CD8-positive, alpha-beta memory T cell (primary cell): ENCODE data around the gene ALDH8A1. TPM values are rescaled to one million over a fixed set of nuclear protein-coding genes. Genes with fewer than 3 reads are reported as not detected.
A peak's percentile ranks its signal among the peaks of the same experiment; 100 is the strongest.

Source experiments
- CTCF ChIA-PET: fragments of 350-600 bp; sonication (Branson Sonifier 250); formaldehyde crosslinking; loops from one replicate; lab custom pipeline; 2021; ENCODE audit warnings: antibody characterized with exemption; lab: Charles Lee
- POLR2A ChIA-PET: fragments of 350-600 bp; sonication (Branson Sonifier 250); formaldehyde crosslinking; loops from one replicate; lab custom pipeline; 2021; ENCODE audit warnings: antibody characterized with exemption; lab: Charles Lee
- DNase-seq, 5 donors: peaks; one replicate each; pipeline versions ENCODE4 v3.0.0 to v3.0.0-alpha.2; 2020 to 2022; ENCODE audit warnings: mixed read lengths in 1 of 5
- H3K27ac ChIP-seq: one replicate; pipeline ENCODE4 v1.7.0; 2013; ENCODE audit warnings: low read depth, mild to moderate bottlenecking, low read length, moderate library complexity
- H3K27me3 ChIP-seq: 2 replicates; pipeline ENCODE4 v1.7.0; 2013; ENCODE audit warnings: low read length, mild to moderate bottlenecking; ENCODE audit not compliant: insufficient read depth, poor library complexity, severe bottlenecking
- H3K36me3 ChIP-seq: 2 replicates; pipeline ENCODE4 v1.7.0; 2013; ENCODE audit warnings: mild to moderate bottlenecking, low read length, moderate library complexity; ENCODE audit not compliant: insufficient read depth
- H3K4me1 ChIP-seq: 2 replicates; pipeline ENCODE4 v1.7.0; 2013; ENCODE audit warnings: mild to moderate bottlenecking, low read length, moderate library complexity; ENCODE audit not compliant: insufficient read depth
- H3K4me3 ChIP-seq: 2 replicates; pipeline ENCODE4 v1.7.0; 2013; ENCODE audit warnings: mild to moderate bottlenecking, low read length
- H3K9me3 ChIP-seq: 2 replicates; pipeline ENCODE4 v1.7.0; 2013; ENCODE audit warnings: mild to moderate bottlenecking, low read length
- H3K27ac Mint-ChIP-seq, 8 donors: one replicate each; pipeline ENCODE4 v1.8.0; 2020 to 2021; ENCODE audit warnings: mixed read lengths in 8 of 8, mild to moderate bottlenecking in 6 of 8, inconsistent platforms in 3 of 8, moderate library complexity in 3 of 8
- H3K27me3 Mint-ChIP-seq, 2 donors: one replicate each; pipeline ENCODE4 v1.8.0; 2020 to 2021; ENCODE audit warnings: mixed read lengths in 2 of 2, mild to moderate bottlenecking in 1 of 2, moderate library complexity in 1 of 2
- H3K36me3 Mint-ChIP-seq, 3 donors: one replicate each; pipeline ENCODE4 v1.8.0; 2020 to 2021; ENCODE audit warnings: mixed read lengths in 3 of 3, inconsistent platforms in 1 of 3, mild to moderate bottlenecking in 1 of 3
- H3K4me1 Mint-ChIP-seq, 3 donors: one replicate each; pipeline ENCODE4 v1.8.0; 2020 to 2021; ENCODE audit warnings: mixed read lengths in 3 of 3, inconsistent platforms in 1 of 3, mild to moderate bottlenecking in 1 of 3
- H3K4me3 Mint-ChIP-seq, 7 donors: one replicate each; pipeline ENCODE4 v1.8.0; 2020 to 2021; ENCODE audit warnings: mixed read lengths in 7 of 7, mild to moderate bottlenecking in 6 of 7, moderate library complexity in 4 of 7, inconsistent platforms in 2 of 7
- H3K9me3 Mint-ChIP-seq, 5 donors: one replicate each; pipeline ENCODE4 v1.8.0; 2020 to 2022; ENCODE audit warnings: mixed read lengths in 5 of 5, mild to moderate bottlenecking in 3 of 5, moderate library complexity in 2 of 5, inconsistent platforms in 1 of 5
- polyA plus RNA-seq: library from polyadenylated mRNA; unstranded; fragments of 300-500 nt; fragmentation: Illumina TruSeq; gene quantifications from one replicate; pipeline ENCODE4 v1.2.3, GENCODE V29; 2021
- total RNA-seq, 2 experiments: library from RNA; stranded (reverse); gene quantifications; one replicate each; pipeline ENCODE4 v1.2.3, GENCODE V29; 2021

Gene ALDH8A1
- total and polyA plus RNA-seq, 3 experiments from 2014 or later, result 0.08 to 0.85 (median 0.82) TPM

- H3K4me3 ChIP-seq, result no peak overlapping the region
- Mint-ChIP-seq H3K36me3 (peaks cover 0 to 8% (median 1%) of the 10 kb centered on the region in 3 donors), H3K4me1 (peaks cover 17 to 21% (median 20%) of the 10 kb centered on the region in 3 donors), H3K4me3 (peak overlapping the region in 2 of 7 donors; percentile 22 to 30), H3K27me3 (peaks cover 1 to 4% of the 10 kb centered on the region in 2 donors), H3K9me3 (peaks cover 0 to 3% (median 0%) of the 10 kb centered on the region in 5 donors), H3K27ac (peak overlapping the region in 1 of 8 donors; percentile 86)
- no peaks in the 10 kb centered on the region for H3K27me3 ChIP-seq
- H3K36me3 ChIP-seq, result no peaks in the 10 kb centered on the region
- ChIA-PET POLR2A (no interaction called here), CTCF (interaction anchor here (1.5 kb wide), 2 partner anchors 8 to 234 kb away, joined by 3 to 4 read pairs; no protein-coding TSS in a partner anchor)
- no peaks in the 10 kb centered on the region for H3K9me3 ChIP-seq
- peaks cover 4% of the 10 kb centered on the region for H3K4me1 ChIP-seq
- no peak overlapping the region for H3K27ac ChIP-seq
- DNase-seq, result no peak
Observed at GRCh38 chr6:134875367-134875766, 74.5 kb downstream of the ALDH8A1 start.

GRCh38 chr6:134873500-134874388 lies 76.2 kb downstream of the ALDH8A1 start:
- Mint-ChIP-seq H3K27me3 (peaks cover 0 to 1% of the 10 kb centered on the region in 2 donors), H3K4me1 (peaks cover 17 to 21% (median 20%) of the 10 kb centered on the region in 3 donors), H3K4me3 (peak overlapping the region; percentile 20 to 87 (median 72)), H3K36me3 (peaks cover 0 to 8% (median 1%) of the 10 kb centered on the region in 3 donors), H3K27ac (peak overlapping the region in 5 of 8 donors; percentile 43 to 90 (median 72)), H3K9me3 (peaks cover 0 to 3% (median 0%) of the 10 kb centered on the region in 5 donors)
- H3K9me3 ChIP-seq, result no peaks in the 10 kb centered on the region
- ChIA-PET POLR2A (no interaction called here), CTCF (interaction anchor here (1.5 kb wide), 1 partner anchor 9 kb away, joined by 4 read pairs; no protein-coding TSS in a partner anchor)
- H3K36me3 ChIP-seq, result no peaks in the 10 kb centered on the region
- no peak overlapping the region for H3K27ac ChIP-seq
- peak in 2 of 5 donors; percentile 4 to 10 for DNase-seq
- H3K27me3 ChIP-seq, result no peaks in the 10 kb centered on the region
- H3K4me3 ChIP-seq, result peak overlapping the region; percentile 11
- peaks cover 4% of the 10 kb centered on the region for H3K4me1 ChIP-seq

- CTCF ChIA-PET, result interaction anchor here (0.6 kb wide), 1 partner anchor 8 kb away, joined by 3 read pairs; no protein-coding TSS in a partner anchor
- peaks cover 4% of the 10 kb centered on the region for H3K4me1 ChIP-seq
- H3K36me3 ChIP-seq, result no peaks in the 10 kb centered on the region
- no peak for DNase-seq
- Mint-ChIP-seq H3K9me3 (peaks cover 0 to 3% (median 0%) of the 10 kb centered on the region in 5 donors), H3K27ac (no peak overlapping the region), H3K36me3 (peaks cover 0 to 8% (median 1%) of the 10 kb centered on the region in 3 donors), H3K27me3 (peaks cover 0 to 1% of the 10 kb centered on the region in 2 donors), H3K4me3 (peak overlapping the region in 1 of 7 donors; percentile 61), H3K4me1 (peaks cover 17 to 21% (median 20%) of the 10 kb centered on the region in 3 donors)
- no peaks in the 10 kb centered on the region for H3K27me3 ChIP-seq
- H3K9me3 ChIP-seq, result no peaks in the 10 kb centered on the region
- no peak overlapping the region for H3K4me3 ChIP-seq
- no peak overlapping the region for H3K27ac ChIP-seq
- POLR2A ChIA-PET, result interaction anchor here (0.7 kb wide), 1 partner anchor 1734 kb away, joined by 3 read pairs; no protein-coding TSS in a partner anchor
Observed at GRCh38 chr6:134870677-134871498, 79.0 kb downstream of the ALDH8A1 start.

- no peaks in the 10 kb centered on the region for H3K9me3 Mint-ChIP-seq
- H3K36me3 Mint-ChIP-seq, result no peaks in the 10 kb centered on the region
- H3K4me3 Mint-ChIP-seq, result no peak overlapping the region
- no peak overlapping the region for H3K27ac Mint-ChIP-seq
- H3K27me3 Mint-ChIP-seq, result no peaks in the 10 kb centered on the region
- ChIA-PET POLR2A (no interaction called here), CTCF (no interaction called here)
- Histone ChIP-seq H3K27me3 (no peaks in the 10 kb centered on the region), H3K36me3 (no peaks in the 10 kb centered on the region), H3K27ac (no peak overlapping the region), H3K9me3 (no peaks in the 10 kb centered on the region), H3K4me1 (peaks cover 4% of the 10 kb centered on the region), H3K4me3 (no peak overlapping the region)
- no peak for DNase-seq
- peaks cover 12 to 14% (median 13%) of the 10 kb centered on the region in 3 donors for H3K4me1 Mint-ChIP-seq
Observed at GRCh38 chr6:134868812-134869211, 81.1 kb downstream of the ALDH8A1 start.

Other genes with a start within 250 kb of the ALDH8A1 start
- gene HBS1L, start 104.7 kb upstream of the ALDH8A1 start, total RNA-seq, result 100 to 1,000 TPM; 145 to 147 TPM
- gene HBS1L, start 104.7 kb upstream of the ALDH8A1 start, polyA plus RNA-seq, result 45.6 TPM
- gene MYB, start 231.2 kb upstream of the ALDH8A1 start, total RNA-seq, result 10 to 100 TPM; 42.3 to 44.2 TPM
- gene MYB, start 231.2 kb upstream of the ALDH8A1 start, polyA plus RNA-seq, result 1.3 TPM